HepG2 (cell line): ENCODE results near the gene KCNQ1OT1. TPM values are rescaled to one million over a fixed set of nuclear protein-coding genes. Genes with fewer than 3 reads are reported as not detected.

Experiments used
- CC2D1A ChIP-seq: sonication (generic); formaldehyde crosslinking; IDR thresholded peaks from 2 replicates; pipeline ENCODE4 v1.8.1; 2023; ENCODE audit warnings: mild to moderate bottlenecking, missing genetic modification reagents
- ELF3 ChIP-seq: IDR thresholded peaks from 2 replicates; pipeline ENCODE4 v1.6.1; 2016; ENCODE audit warnings: missing genetic modification reagents, missing compliant biosample characterization
- ETV6 ChIP-seq: sonication (generic); formaldehyde crosslinking; conservative IDR thresholded peaks from 2 replicates; pipeline ENCODE4 v1.4.0; 2020; ENCODE audit warnings: missing genetic modification reagents
- FOXP1 ChIP-seq, 2 experiments: fragments of 450-650 bp in 1 of 2; IDR thresholded peaks; 2 replicates each; pipeline ENCODE4 v1.6.1; 2017 to 2018; ENCODE audit warnings: antibody characterized with exemption in 1 of 2
- MAFG ChIP-seq: sonication (generic); formaldehyde crosslinking; IDR thresholded peaks from 2 replicates; pipeline ENCODE4 v1.5.1; 2020; ENCODE audit warnings: mild to moderate bottlenecking, missing genetic modification reagents
- MATR3 ChIP-seq: sonication (generic); formaldehyde crosslinking; IDR thresholded peaks from 2 replicates; pipeline ENCODE4 v1.4.0; 2020; ENCODE audit warnings: missing genetic modification reagents
- MED13 ChIP-seq: sonication (generic); formaldehyde crosslinking; IDR thresholded peaks from 2 replicates; pipeline ENCODE4 v1.5.0; 2020; ENCODE audit warnings: missing genetic modification reagents
- SSRP1 ChIP-seq: IDR thresholded peaks from 2 replicates; pipeline ENCODE4 v1.6.1; 2016; ENCODE audit warnings: control low read depth
- THYN1 ChIP-seq: sonication (generic); formaldehyde crosslinking; IDR thresholded peaks from 2 replicates; pipeline ENCODE4 v1.8.1; 2023; ENCODE audit warnings: low read depth, mild to moderate bottlenecking, moderate library complexity, missing genetic modification reagents, borderline replicate concordance
- WIZ ChIP-seq: sonication (generic); formaldehyde crosslinking; IDR thresholded peaks from 2 replicates; pipeline ENCODE4 v1.5.1; 2020; ENCODE audit warnings: mild to moderate bottlenecking, missing genetic modification reagents
- ZBTB20 ChIP-seq: sonication (generic); formaldehyde crosslinking; IDR thresholded peaks from 2 replicates; pipeline ENCODE4 v1.8.1; 2023; ENCODE audit warnings: missing genetic modification reagents, low read depth, mild to moderate bottlenecking, borderline replicate concordance
- ZMYM4 ChIP-seq: sonication (generic); formaldehyde crosslinking; IDR thresholded peaks from 2 replicates; pipeline ENCODE4 v1.8.1; 2023; ENCODE audit warnings: mild to moderate bottlenecking, missing genetic modification reagents
- ZNF10 ChIP-seq: sonication (generic); formaldehyde crosslinking; IDR thresholded peaks from 2 replicates; pipeline ENCODE4 v1.4.0; 2020; ENCODE audit warnings: mild to moderate bottlenecking, low read depth, missing genetic modification reagents, borderline replicate concordance
- ZNF253 ChIP-seq: sonication (generic); formaldehyde crosslinking; IDR thresholded peaks from 2 replicates; pipeline ENCODE4 v1.8.0; 2022; ENCODE audit warnings: mild to moderate bottlenecking, missing genetic modification reagents, borderline replicate concordance
- ZNF605 ChIP-seq: sonication (generic); formaldehyde crosslinking; IDR thresholded peaks from 2 replicates; pipeline ENCODE4 v1.8.0; 2022; ENCODE audit warnings: mild to moderate bottlenecking, missing genetic modification reagents
- ZNF619 ChIP-seq: sonication (generic); formaldehyde crosslinking; IDR thresholded peaks from 2 replicates; pipeline ENCODE4 v1.4.0; 2020; ENCODE audit warnings: mild to moderate bottlenecking, missing genetic modification reagents
- ZNF713 ChIP-seq: sonication (generic); formaldehyde crosslinking; IDR thresholded peaks from 2 replicates; pipeline ENCODE4 v1.4.0; 2020; ENCODE audit warnings: mild to moderate bottlenecking, missing genetic modification reagents
- ZNF75D ChIP-seq: sonication (generic); formaldehyde crosslinking; IDR thresholded peaks from 2 replicates; pipeline ENCODE4 v1.8.1; 2023; ENCODE audit warnings: missing genetic modification reagents, mild to moderate bottlenecking, borderline replicate concordance
- ZNF83 ChIP-seq: sonication (generic); formaldehyde crosslinking; IDR thresholded peaks from 2 replicates; pipeline ENCODE4 v1.4.0; 2020; ENCODE audit warnings: missing genetic modification reagents, mild to moderate bottlenecking, borderline replicate concordance
- polyA plus RNA-seq, 8 experiments: library from polyadenylated mRNA; depleted of rRNA in 3 of 8; stranded (reverse) in 7 of 8; unstranded in 1 of 8; fragments of >200 nt; fragmentation: Illumina TruSeq in 4 of 8; extraction: Trizol in 4 of 8; gene quantifications; 2 replicates each; pipeline versions ENCODE4 v1.2.1 to v1.2.3, GENCODE V29; 2011 to 2016; ENCODE audit warnings: low read depth in 4 of 8, missing spikeins in 1 of 8, mixed read lengths in 1 of 8; ENCODE audit not compliant: insufficient read depth in 1 of 8
- total RNA-seq, 5 experiments: library from RNA; depleted of rRNA; stranded (reverse); fragments of >200 nt; fragmentation: Illumina TruSeq; extraction: Trizol; gene quantifications; 2 replicates each; pipeline ENCODE4 v1.2.3, GENCODE V29; 2016; ENCODE audit warnings: low read depth in 1 of 5
- TF ChIP-seq, protein P1 (sequence below): sonication (generic); formaldehyde crosslinking; IDR thresholded peaks from 2 replicates; pipeline ENCODE4 v1.8.1; 2023; ENCODE audit warnings: mild to moderate bottlenecking, moderate library complexity, missing genetic modification reagents
- TF ChIP-seq, protein P2 (sequence below): sonication (generic); formaldehyde crosslinking; IDR thresholded peaks from 2 replicates; pipeline ENCODE4 v1.4.0; 2020; ENCODE audit warnings: missing genetic modification reagents, borderline replicate concordance
- TF ChIP-seq, protein P3 (sequence below): sonication (generic); formaldehyde crosslinking; IDR thresholded peaks from 2 replicates; pipeline ENCODE4 v1.8.1; 2023; ENCODE audit warnings: missing genetic modification reagents, mild to moderate bottlenecking, borderline replicate concordance

Gene KCNQ1OT1
- total and polyA plus RNA-seq, 2 of the 13 experiments (the other 11 are each of a cell fraction or from before 2014, with no cell fraction given): 1.3 to 18.9 TPM

DNA sequence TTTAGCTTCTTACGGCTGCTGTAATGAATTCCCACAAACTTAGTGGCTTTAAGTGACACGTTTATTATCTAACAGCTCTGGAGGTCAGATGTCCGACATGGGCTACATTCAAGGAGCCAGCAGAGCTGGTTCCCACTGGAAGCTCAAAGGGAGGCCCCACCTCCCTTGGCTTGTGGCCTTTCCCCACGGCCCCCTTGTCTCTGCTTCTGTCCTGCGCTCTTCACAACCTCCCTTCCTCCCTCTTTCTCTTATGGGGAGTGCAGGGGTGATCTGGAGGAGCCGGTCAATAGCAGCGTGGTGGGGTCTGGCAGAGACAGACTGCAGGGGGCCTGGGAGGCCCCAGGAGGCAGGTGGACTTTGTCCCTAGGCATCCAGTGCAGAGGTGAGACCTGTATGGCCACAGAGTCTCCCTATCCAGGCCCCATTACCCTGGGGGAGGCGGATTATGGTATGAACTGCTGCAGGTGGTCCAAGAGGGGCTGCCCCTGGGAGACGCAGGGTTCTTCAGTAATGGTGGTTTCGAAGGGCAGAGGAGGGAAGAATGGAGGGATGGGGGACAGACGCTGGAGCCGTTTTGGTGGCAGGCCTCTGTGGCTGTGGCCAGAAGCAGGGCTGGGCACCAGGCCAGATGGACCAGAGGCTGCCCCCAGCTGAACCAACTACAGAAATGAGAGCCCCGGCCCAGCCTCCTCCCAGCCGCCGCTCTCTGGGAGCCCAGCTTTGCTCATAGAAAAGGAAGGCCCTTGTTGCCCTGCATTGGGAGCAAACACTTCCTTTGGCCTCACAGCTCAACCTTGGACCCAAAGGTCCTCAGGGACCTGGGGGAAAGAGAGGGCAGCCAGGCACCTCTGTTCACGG lies 30.7 kb upstream of the KCNQ1OT1 start (continued):
- TF ChIP-seq ZNF605: peak; percentile 77; the same call in 1 of the 2 replicates
- 0 out of 2 replicates have a peak, but pooled peaks have one; percentile 37 for TF ChIP-seq ZNF619
- no peak for TF ChIP-seq ETV6
- TF ChIP-seq ZNF713 (CRISPR knock-in tag): 0 out of 2 replicates have a peak, but pooled peaks have one; percentile 16
- TF ChIP-seq ZNF75D: no peak
- no peak for TF ChIP-seq MAFG (CRISPR knock-in tag)
- peak; percentile 62; the same call in 1 of the 2 replicates for TF ChIP-seq ELF3 (CRISPR knock-in tag)
- no peak for TF ChIP-seq WIZ
- TF ChIP-seq ZBTB20: no peak
- TF ChIP-seq ZMYM4 (CRISPR knock-in tag): peak; percentile 33; the same call in 1 of the 2 replicates
- TF ChIP-seq THYN1 (CRISPR knock-in tag): 0 out of 2 replicates have a peak, but pooled peaks have one; percentile 70
- no peak for TF ChIP-seq MATR3 (CRISPR knock-in tag)
- TF ChIP-seq, protein P1, sequence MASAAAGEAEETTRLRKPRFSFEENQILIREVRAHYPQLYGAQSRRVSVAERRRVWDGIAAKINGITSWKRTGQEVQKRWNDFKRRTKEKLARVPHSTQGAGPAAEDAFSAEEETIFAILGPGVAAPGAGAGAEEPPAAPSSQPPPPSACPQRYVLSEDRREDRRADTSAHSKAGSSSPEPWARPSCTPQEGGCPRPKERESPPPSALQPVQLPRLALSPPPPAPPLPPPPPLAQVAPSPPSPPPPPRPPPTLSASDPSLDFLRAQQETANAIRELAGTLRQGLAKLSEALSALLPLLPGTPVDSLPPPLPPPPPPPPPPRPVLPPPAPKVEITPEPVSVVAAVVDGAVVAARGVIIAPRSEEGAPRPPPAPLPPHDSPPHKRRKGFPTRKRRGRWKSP (CRISPR knock-in tag): no peak; the same call in 1 of the 2 replicates
- no peak for TF ChIP-seq MED13
- TF ChIP-seq ZNF10 (CRISPR knock-in tag): no peak
- TF ChIP-seq FOXP1 (IDR thresholded peaks at IDR 0.05): no peak
- peak; percentile 56; the same call in 1 of the 2 replicates for TF ChIP-seq FOXP1 (CRISPR knock-in tag; IDR thresholded peaks at IDR 0.05)
- 0 out of 2 replicates have a peak, but pooled peaks have one; percentile 39 for TF ChIP-seq ZNF83 (CRISPR knock-in tag)
- TF ChIP-seq, protein P2, sequence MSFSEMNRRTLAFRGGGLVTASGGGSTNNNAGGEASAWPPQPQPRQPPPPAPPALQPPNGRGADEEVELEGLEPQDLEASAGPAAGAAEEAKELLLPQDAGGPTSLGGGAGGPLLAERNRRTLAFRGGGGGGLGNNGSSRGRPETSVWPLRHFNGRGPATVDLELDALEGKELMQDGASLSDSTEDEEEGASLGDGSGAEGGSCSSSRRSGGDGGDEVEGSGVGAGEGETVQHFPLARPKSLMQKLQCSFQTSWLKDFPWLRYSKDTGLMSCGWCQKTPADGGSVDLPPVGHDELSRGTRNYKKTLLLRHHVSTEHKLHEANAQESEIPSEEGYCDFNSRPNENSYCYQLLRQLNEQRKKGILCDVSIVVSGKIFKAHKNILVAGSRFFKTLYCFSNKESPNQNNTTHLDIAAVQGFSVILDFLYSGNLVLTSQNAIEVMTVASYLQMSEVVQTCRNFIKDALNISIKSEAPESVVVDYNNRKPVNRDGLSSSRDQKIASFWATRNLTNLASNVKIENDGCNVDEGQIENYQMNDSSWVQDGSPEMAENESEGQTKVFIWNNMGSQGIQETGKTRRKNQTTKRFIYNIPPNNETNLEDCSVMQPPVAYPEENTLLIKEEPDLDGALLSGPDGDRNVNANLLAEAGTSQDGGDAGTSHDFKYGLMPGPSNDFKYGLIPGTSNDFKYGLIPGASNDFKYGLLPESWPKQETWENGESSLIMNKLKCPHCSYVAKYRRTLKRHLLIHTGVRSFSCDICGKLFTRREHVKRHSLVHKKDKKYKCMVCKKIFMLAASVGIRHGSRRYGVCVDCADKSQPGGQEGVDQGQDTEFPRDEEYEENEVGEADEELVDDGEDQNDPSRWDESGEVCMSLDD (CRISPR knock-in tag): peak; percentile 62; the same call in 1 of the 2 replicates
- TF ChIP-seq ZNF253 (CRISPR knock-in tag): no peak
- TF ChIP-seq CC2D1A (CRISPR knock-in tag): peak; percentile 79; the same call in 1 of the 2 replicates
- no peak for TF ChIP-seq SSRP1 (CRISPR knock-in tag)
- TF ChIP-seq, protein P3, sequence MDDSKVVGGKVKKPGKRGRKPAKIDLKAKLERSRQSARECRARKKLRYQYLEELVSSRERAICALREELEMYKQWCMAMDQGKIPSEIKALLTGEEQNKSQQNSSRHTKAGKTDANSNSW (CRISPR knock-in tag): no peak
